Left lung (tissue), 10 donors: ENCODE measurements around the gene SYS1. TPM values are rescaled to one million over a fixed set of nuclear protein-coding genes. Genes with fewer than 3 reads are reported as not detected.

Experiments used
- ATAC-seq: fragments of 200-7000 bp; cut with Tn5 transposase; one replicate; pipeline ENCODE4 v1.9.1; 2020; ENCODE audit warnings: moderate library complexity
- DNase-seq, 4 donors: peaks; one replicate each; pipeline ENCODE4 v3.0.0-alpha.2; 2013 to 2020
- H3K27ac ChIP-seq, 2 donors: fragments of 200-600 bp; sonication (generic) in 1 of 2; one replicate each; pipeline versions ENCODE4 v1.5.0 to v1.8.0; 2020 to 2021
- H3K27me3 ChIP-seq, 2 donors: fragments of 200-600 bp; sonication (generic) in 1 of 2; one replicate each; pipeline versions ENCODE4 v1.5.0 to v1.8.0; 2020 to 2021
- H3K36me3 ChIP-seq, 2 donors: fragments of 200-600 bp; sonication (generic) in 1 of 2; one replicate each; pipeline versions ENCODE4 v1.5.0 to v1.8.0; 2020 to 2021
- H3K4me1 ChIP-seq, 2 donors: fragments of 200-600 bp; one replicate each; pipeline ENCODE4 v1.8.0; 2021
- H3K4me3 ChIP-seq, 2 donors: fragments of 200-600 bp; sonication (generic) in 1 of 2; one replicate each; pipeline versions ENCODE4 v1.5.0 to v1.8.0; 2020 to 2021; ENCODE audit warnings: mild to moderate bottlenecking in 1 of 2
- H3K9me3 ChIP-seq, 2 donors: fragments of 200-600 bp; sonication (generic) in 1 of 2; one replicate each; pipeline versions ENCODE4 v1.5.0 to v1.8.0; 2020 to 2021
- intact Hi-C, 2 donors: fragments of 100-400 bp; cut with DNase I; formaldehyde crosslinking; loops; one replicate each; pipeline versions ENCODE4 v1.11.2 to v1.14.2; 2022
- polyA plus RNA-seq, 6 donors: library from polyadenylated mRNA; unstranded; fragments of 120-200 nt; gene quantifications; one replicate each; pipeline ENCODE4 v1.2.1, GENCODE V29; 2013; ENCODE audit not compliant: insufficient read length in 6 of 6
- total RNA-seq, 2 donors: library from RNA; stranded (reverse); fragmentation: NEBNext Ultra II Directional; extraction: Animal tissue kit (Norgen Biotek cat#: 25700); gene quantifications; one replicate each; pipeline ENCODE4 v1.2.1, GENCODE V29; 2021
- TF ChIP-seq, protein P1 (sequence below), 2 donors: fragments of 200-600 bp; sonication (generic) in 1 of 2; IDR thresholded peaks; one replicate each; pipeline versions ENCODE4 v1.5.0 to v1.8.0; 2021; ENCODE audit warnings: antibody characterized with exemption in 2 of 2
- donor health status: DM: no; HTN: yes; CAD: no.
- donor health status: DM: no; HTN: no; CAD: no.

Gene SYS1
- total and polyA plus RNA-seq, 8 donors = 20.8 to 48.8 (median 24.1) TPM

- H3K36me3 ChIP-seq = peaks cover 0 to 32% of the 10 kb centered on the region in 2 donors
Measured at GRCh38 chr20:45370571-45371160, 7.7 kb downstream of the SYS1 start.

DNA sequence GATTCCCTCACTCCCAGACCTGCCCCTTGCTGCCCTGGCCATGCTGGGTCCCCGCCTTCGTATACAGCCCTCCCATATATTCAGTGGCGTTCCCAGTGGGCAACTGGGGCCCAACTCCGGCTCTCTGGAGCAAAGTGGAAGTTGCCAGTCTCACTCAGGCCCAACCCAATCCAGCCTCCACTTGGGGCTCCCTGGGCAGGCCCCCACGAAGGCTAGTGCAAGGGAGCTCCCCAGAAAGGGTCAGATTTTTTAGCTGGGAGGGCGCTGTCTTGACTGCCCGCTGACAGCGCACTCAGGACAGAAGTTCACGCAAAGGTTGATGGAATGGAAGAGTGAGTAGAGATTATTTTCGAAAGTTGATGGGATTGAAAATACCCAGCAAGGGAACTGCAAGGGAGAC is 9.3 kb downstream of the SYS1 start:
- TF ChIP-seq, protein P1, sequence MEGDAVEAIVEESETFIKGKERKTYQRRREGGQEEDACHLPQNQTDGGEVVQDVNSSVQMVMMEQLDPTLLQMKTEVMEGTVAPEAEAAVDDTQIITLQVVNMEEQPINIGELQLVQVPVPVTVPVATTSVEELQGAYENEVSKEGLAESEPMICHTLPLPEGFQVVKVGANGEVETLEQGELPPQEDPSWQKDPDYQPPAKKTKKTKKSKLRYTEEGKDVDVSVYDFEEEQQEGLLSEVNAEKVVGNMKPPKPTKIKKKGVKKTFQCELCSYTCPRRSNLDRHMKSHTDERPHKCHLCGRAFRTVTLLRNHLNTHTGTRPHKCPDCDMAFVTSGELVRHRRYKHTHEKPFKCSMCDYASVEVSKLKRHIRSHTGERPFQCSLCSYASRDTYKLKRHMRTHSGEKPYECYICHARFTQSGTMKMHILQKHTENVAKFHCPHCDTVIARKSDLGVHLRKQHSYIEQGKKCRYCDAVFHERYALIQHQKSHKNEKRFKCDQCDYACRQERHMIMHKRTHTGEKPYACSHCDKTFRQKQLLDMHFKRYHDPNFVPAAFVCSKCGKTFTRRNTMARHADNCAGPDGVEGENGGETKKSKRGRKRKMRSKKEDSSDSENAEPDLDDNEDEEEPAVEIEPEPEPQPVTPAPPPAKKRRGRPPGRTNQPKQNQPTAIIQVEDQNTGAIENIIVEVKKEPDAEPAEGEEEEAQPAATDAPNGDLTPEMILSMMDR (IDR thresholded peaks at IDR 0.05) = no peak
- Histone ChIP-seq H3K27ac (no peak overlapping the region), H3K27me3 (no peaks in the 10 kb centered on the region), H3K4me1 (peaks cover 0 to 39% of the 10 kb centered on the region in 2 donors), H3K36me3 (peaks cover 0 to 16% of the 10 kb centered on the region in 2 donors), H3K9me3 (no peaks in the 10 kb centered on the region), H3K4me3 (no peak overlapping the region)
- DNase-seq = no peak
- no peak for ATAC-seq
- intact Hi-C loops = no loop called here

More at GRCh38 chr20:45370571-45371160, 7.7 kb downstream of the SYS1 start:
- Histone ChIP-seq H3K27me3 (no peaks in the 10 kb centered on the region), H3K27ac (no peak overlapping the region), H3K4me1 (peaks cover 0 to 47% of the 10 kb centered on the region in 2 donors), H3K9me3 (no peaks in the 10 kb centered on the region), H3K4me3 (no peak overlapping the region)
- ATAC-seq (no peak), DNase-seq (no peak)
- TF ChIP-seq, protein P1 (IDR thresholded peaks at IDR 0.05) = no peak
- intact Hi-C loops = no loop called here

- peak overlapping the region; percentile 37 to 45 for H3K4me3 ChIP-seq
- H3K4me1 ChIP-seq = peaks cover 0 to 33% of the 10 kb centered on the region in 2 donors
- peaks cover 0 to 10% of the 10 kb centered on the region in 2 donors for H3K36me3 ChIP-seq
- intact Hi-C loops = no loop called here
- TF ChIP-seq, protein P1 (IDR thresholded peaks at IDR 0.05) = no peak
- H3K27ac ChIP-seq = peak overlapping the region; percentile 48 to 49
- ATAC-seq (peak; percentile 61), DNase-seq (peak in 2 of 4 donors; percentile 53 to 85)
- no peaks in the 10 kb centered on the region for H3K9me3 ChIP-seq
- H3K27me3 ChIP-seq = no peaks in the 10 kb centered on the region
Measured at GRCh38 chr20:45372646-45373352, 9.8 kb downstream of the SYS1 start.

DNA sequence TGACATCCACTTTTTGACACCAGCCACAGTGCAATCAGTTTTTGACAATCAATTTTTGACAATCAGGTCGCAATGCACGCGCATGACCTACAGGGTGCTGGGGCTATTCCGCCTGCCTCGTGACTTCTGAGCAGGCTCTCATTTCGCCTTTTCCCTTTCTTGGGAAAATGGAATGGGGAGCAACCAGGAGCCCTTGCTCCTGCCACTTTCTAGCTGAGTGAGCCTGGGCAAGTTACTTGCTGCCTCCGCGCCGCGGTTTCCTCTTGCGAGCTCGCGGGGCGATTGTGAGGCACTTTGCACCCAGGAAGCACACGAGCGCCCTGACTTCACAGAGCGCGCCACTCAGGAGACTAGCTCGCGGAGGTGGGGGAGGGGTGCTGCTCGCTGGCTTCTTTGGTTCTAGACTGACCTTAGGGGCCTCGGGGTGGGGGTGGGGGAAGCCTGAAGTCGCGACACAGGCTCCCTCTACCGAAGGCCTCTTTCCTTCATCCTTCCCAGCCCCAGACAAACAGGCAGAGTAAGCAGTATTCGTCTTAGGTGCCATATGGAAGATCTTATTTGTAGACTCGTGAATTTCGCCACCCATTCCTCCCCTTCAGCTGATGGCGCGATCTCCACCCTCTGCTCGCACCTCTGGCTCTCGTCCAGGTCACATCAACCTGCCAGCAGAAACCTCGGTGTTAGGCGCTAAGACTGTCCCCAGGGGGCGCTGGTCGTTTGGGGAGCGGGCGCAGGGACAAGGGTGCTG is 10.6 kb downstream of the SYS1 start:
- H3K9me3 ChIP-seq = no peaks in the 10 kb centered on the region
- DNase-seq (peak; percentile 47 to 95 (median 88)), ATAC-seq (peak; percentile 81)
- TF ChIP-seq, protein P1 (IDR thresholded peaks at IDR 0.05) = peak; percentile 83 to 91
- H3K4me3 ChIP-seq = peak overlapping the region; percentile 37 to 45
- H3K36me3 ChIP-seq = peaks cover 0 to 8% of the 10 kb centered on the region in 2 donors
- H3K27me3 ChIP-seq = no peaks in the 10 kb centered on the region
- intact Hi-C loops = no loop called here
- peak overlapping the region; percentile 48 to 49 for H3K27ac ChIP-seq
- H3K4me1 ChIP-seq = peaks cover 0 to 26% of the 10 kb centered on the region in 2 donors

DNA sequence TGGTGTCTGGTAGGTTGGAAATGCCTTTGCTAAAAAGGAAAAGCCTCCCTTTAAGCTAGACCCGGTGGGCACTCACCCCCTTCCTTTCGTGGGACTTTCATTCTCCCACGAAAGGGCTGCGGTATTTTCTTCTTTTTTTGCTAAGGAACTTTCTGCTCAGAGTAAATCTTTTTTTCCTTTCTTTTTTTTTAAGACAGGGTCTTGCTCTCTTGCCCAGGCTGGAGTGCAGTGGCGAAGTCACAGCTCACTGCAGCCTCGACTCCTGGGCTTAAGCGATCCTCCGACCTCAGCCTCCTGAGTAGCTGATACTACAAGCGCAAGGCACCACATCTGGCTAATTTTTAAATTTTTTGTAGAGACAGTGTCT is 11.1 kb downstream of the SYS1 start:
- DNase-seq (no peak), ATAC-seq (no peak)
- Histone ChIP-seq H3K9me3 (no peaks in the 10 kb centered on the region), H3K4me3 (peak overlapping the region; percentile 37 to 45), H3K27ac (peak overlapping the region in 1 of 2 donors; percentile 48), H3K4me1 (peaks cover 0 to 20% of the 10 kb centered on the region in 2 donors), H3K36me3 (peaks cover 0 to 8% of the 10 kb centered on the region in 2 donors), H3K27me3 (no peaks in the 10 kb centered on the region)
- intact Hi-C loops = no loop called here
- TF ChIP-seq, protein P1 (IDR thresholded peaks at IDR 0.05) = no peak
